RWPE1 (cell line): ENCODE results near the gene EYA4.

ENCODE experiments used
- CTCF ChIA-PET: fragments of 350-600 bp; sonication (Branson Sonifier 250); formaldehyde crosslinking; extraction: SDS; loops from one replicate; lab custom pipeline; 2021; lab: Yijun Ruan, JAX
- POLR2A ChIA-PET: fragments of 400-600 bp; formaldehyde crosslinking; extraction: SDS; loops from one replicate; lab custom pipeline; 2020; ENCODE audit warnings: antibody characterized with exemption; ENCODE audit not compliant: low non-redundant PET; lab: Yijun Ruan, JAX
- DNase-seq: peaks from one replicate; pipeline ENCODE4 v3.0.0; 2012; ENCODE audit warnings: low spot score
- H3K27ac ChIP-seq: fragments of 450-650 bp; 2 replicates; pipeline ENCODE4 v1.5.1; 2017
- CTCF ChIP-seq: fragments of 450-650 bp; conservative IDR thresholded peaks from 2 replicates; pipeline ENCODE4 v1.5.1; 2017; ENCODE audit warnings: low read depth, mild to moderate bottlenecking

EYA4 gene

GRCh38 chr6:133435065-133435728, 194.0 kb downstream of the EYA4 start:
- ChIA-PET CTCF (no interaction called here), POLR2A (no interaction called here)
- no peak overlapping the region for H3K27ac ChIP-seq
- no peak for TF ChIP-seq CTCF
- DNase-seq = no peak

- ChIA-PET POLR2A (no interaction called here), CTCF (no interaction called here)
- TF ChIP-seq CTCF = no peak
- H3K27ac ChIP-seq = no peak overlapping the region
- no peak for DNase-seq
Measured at GRCh38 chr6:133436652-133437051, 195.5 kb downstream of the EYA4 start.

GRCh38 chr6:133441491-133441890, 200.3 kb downstream of the EYA4 start:
- no peak for TF ChIP-seq CTCF
- CTCF ChIA-PET = no interaction called here

GRCh38 chr6:133446789-133447188, 205.6 kb downstream of the EYA4 start:
- ChIA-PET POLR2A (no interaction called here), CTCF (interaction anchor here (0.6 kb wide), 2 partner anchors 34 to 53 kb away, joined by 3 to 4 read pairs; no protein-coding TSS in a partner anchor)
- no peak overlapping the region for H3K27ac ChIP-seq
- no peak for TF ChIP-seq CTCF
- DNase-seq = no peak

More at GRCh38 chr6:133441491-133441890, 200.3 kb downstream of the EYA4 start:
- H3K27ac ChIP-seq = no peak overlapping the region
- POLR2A ChIA-PET = no interaction called here
- peak; percentile 4 for DNase-seq

- ChIA-PET CTCF (no interaction called here), POLR2A (no interaction called here)
- no peak for DNase-seq
- TF ChIP-seq CTCF = no peak
- no peak overlapping the region for H3K27ac ChIP-seq
Measured at GRCh38 chr6:133447924-133448323, 206.8 kb downstream of the EYA4 start.

- no peak for TF ChIP-seq CTCF
- ChIA-PET CTCF (interaction anchor here (0.6 kb wide), 1 partner anchor 514 kb away, joined by 3 read pairs; no protein-coding TSS in a partner anchor), POLR2A (no interaction called here)
- DNase-seq = no peak
- H3K27ac ChIP-seq = no peak overlapping the region
Measured at GRCh38 chr6:133456439-133456838, 215.3 kb downstream of the EYA4 start.
